ENCODE results near the gene ATP8A2.

GRCh38 chr13:25561812-25562211 is 190.0 kb downstream of the ATP8A2 start:
- TF ChIP-seq CTCF (IDR thresholded peaks at IDR 0.05) = no peak
- no peak for TF ChIP-seq POLR2A (IDR thresholded peaks at IDR 0.05)
